ENCODE measurements around the gene NCEH1. TPM values are rescaled to one million over a fixed set of nuclear protein-coding genes. Genes with fewer than 3 reads are reported as not detected.

NCEH1 gene
- total and polyA plus RNA-seq, 2 of the 13 experiments (the other 11 are each of a cell fraction or from before 2014, with no cell fraction given): 12.9 to 21.4 TPM

- TF ChIP-seq, protein P1, sequence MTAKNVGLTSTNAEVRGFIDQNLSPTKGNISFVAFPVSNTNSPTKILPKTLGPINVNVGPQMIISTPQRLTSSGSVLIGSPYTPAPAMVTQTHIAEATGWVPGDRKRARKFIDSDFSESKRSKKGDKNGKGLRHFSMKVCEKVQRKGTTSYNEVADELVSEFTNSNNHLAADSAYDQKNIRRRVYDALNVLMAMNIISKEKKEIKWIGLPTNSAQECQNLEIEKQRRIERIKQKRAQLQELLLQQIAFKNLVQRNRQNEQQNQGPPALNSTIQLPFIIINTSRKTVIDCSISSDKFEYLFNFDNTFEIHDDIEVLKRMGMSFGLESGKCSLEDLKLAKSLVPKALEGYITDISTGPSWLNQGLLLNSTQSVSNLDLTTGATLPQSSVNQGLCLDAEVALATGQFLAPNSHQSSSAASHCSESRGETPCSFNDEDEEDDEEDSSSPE (CRISPR knock-in tag; IDR thresholded peaks at IDR 0.05): no peak
- TF ChIP-seq ZBTB34 (CRISPR knock-in tag; IDR thresholded peaks at IDR 0.05) (no peak), CC2D1A (CRISPR knock-in tag; IDR thresholded peaks at IDR 0.05) (no peak), ERF (CRISPR knock-in tag; IDR thresholded peaks at IDR 0.05) (0 out of 2 replicates have a peak, but pooled peaks have one; percentile 38), ZSCAN20 (CRISPR knock-in tag; IDR thresholded peaks at IDR 0.05; ENCODE audit: borderline replicate concordance) (no peak), ZNF18 (CRISPR knock-in tag; IDR thresholded peaks at IDR 0.05; ENCODE audit: insufficient replicate concordance) (no peak), ZNF720 (CRISPR knock-in tag; IDR thresholded peaks at IDR 0.05) (no peak), BORCS8-MEF2B (CRISPR knock-in tag; IDR thresholded peaks at IDR 0.05) (no peak), PPARG (CRISPR knock-in tag; conservative IDR thresholded peaks at IDR 0.05) (no peak), ELF3 (CRISPR knock-in tag; IDR thresholded peaks at IDR 0.05) (peak; percentile 65), PAXIP1 (CRISPR knock-in tag; conservative IDR thresholded peaks at IDR 0.05) (peak; percentile 78), NRL (CRISPR knock-in tag; IDR thresholded peaks at IDR 0.05; ENCODE audit: borderline replicate concordance) (no peak)
- TF ChIP-seq, protein P2, sequence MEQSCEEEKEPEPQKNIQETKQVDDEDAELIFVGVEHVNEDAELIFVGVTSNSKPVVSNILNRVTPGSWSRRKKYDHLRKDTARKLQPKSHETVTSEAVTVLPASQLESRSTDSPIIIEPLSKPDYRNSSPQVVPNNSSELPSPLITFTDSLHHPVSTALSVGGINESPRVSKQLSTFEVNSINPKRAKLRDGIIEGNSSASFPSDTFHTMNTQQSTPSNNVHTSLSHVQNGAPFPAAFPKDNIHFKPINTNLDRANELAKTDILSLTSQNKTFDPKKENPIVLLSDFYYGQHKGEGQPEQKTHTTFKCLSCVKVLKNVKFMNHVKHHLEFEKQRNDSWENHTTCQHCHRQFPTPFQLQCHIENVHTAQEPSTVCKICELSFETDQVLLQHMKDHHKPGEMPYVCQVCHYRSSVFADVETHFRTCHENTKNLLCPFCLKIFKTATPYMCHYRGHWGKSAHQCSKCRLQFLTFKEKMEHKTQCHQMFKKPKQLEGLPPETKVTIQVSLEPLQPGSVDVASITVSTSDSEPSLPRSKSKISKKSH (CRISPR knock-in tag; IDR thresholded peaks at IDR 0.05; ENCODE audit: borderline replicate concordance): no peak
These were observed 1.7 kb downstream of the NCEH1 start (continued) for GRCh38 chr3:172708921-172709773.
